Fibroblast of villous mesenchyme (primary cell): Measurements from ENCODE around the gene ANXA7. TPM values are rescaled to one million over a fixed set of nuclear protein-coding genes. Genes with fewer than 3 reads are reported as not detected.
"Not testable (repeated sequence)": the region's sequence is repeated elsewhere in the genome, so short reads cannot be mapped to it uniquely, and the experiment has no call there.

Source experiments
- DNase-seq: peaks from one replicate; pipeline ENCODE4 v3.0.0-alpha.2; 2010; ENCODE audit warnings: low read depth
- H3K4me3 ChIP-seq: 2 replicates; pipeline ENCODE4 v1.5.1; 2011; ENCODE audit warnings: low read depth, mild to moderate bottlenecking, low read length
- CTCF ChIP-seq: IDR thresholded peaks from 2 replicates; pipeline ENCODE4 v1.5.1; 2012; ENCODE audit warnings: low read depth, mild to moderate bottlenecking, low read length; ENCODE audit not compliant: insufficient read depth
- total RNA-seq: library from RNA; depleted of rRNA; stranded (reverse); fragments of >200 nt; gene quantifications from 2 replicates; pipeline ENCODE4 v1.2.3, GENCODE V29; 2012

The ANXA7 gene
- total RNA-seq, 1 donor: 118 TPM

DNA sequence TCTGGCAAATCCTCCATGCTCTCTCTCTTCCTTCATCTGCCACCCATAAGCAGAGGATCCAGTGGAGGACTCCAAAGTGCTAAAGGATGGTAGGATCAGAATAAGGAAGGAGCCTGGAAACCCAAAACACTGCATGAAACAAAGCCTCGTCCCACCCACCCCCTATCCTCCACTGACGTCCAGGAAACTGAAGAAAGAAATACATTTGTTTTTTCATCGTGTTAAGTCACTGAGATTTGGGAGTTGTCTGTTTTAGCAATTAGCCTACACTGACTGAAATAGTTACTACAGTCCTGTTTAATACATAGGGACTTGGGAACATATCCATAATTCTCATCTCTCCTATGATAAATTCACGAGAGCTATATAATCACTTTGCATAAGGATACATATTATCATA is 14.8 kb downstream of the ANXA7 start:
- no peak for DNase-seq
- no peak overlapping the region for H3K4me3 ChIP-seq
- TF ChIP-seq CTCF: no peak

DNA sequence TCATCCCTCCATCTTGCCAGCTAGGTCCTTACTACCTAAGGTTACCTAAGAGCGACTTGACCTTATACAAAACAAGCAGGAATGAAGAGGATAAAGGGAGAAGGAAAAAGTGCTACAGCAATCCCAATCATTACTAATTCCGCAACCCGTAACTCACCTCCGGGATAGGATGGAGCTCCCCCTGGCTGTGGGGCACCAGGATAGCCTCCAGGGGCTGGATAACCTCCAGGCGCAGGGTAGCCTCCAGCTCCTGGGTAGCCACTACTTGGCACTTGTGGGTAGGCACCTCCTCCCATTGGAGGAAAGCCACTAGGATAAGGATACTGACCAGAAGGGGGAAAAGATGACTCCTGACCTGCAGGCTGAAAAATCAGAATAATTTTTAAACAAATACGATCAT is 15.8 kb downstream of the ANXA7 start:
- peak; percentile 9 for TF ChIP-seq CTCF
- no peak for DNase-seq
- H3K4me3 ChIP-seq: no peak overlapping the region

- not testable (repeated sequence) for DNase-seq, H3K4me3 ChIP-seq
Measured at GRCh38 chr10:73394325-73394724, 19.5 kb downstream of the ANXA7 start.

- no peak for DNase-seq
- no peak for TF ChIP-seq CTCF
- no peak overlapping the region for H3K4me3 ChIP-seq
Measured at GRCh38 chr10:73388228-73388627, 25.6 kb downstream of the ANXA7 start.

- no peak for TF ChIP-seq CTCF
- H3K4me3 ChIP-seq: no peak overlapping the region
- DNase-seq: no peak
Measured at GRCh38 chr10:73386583-73386982, 27.3 kb downstream of the ANXA7 start.

DNA sequence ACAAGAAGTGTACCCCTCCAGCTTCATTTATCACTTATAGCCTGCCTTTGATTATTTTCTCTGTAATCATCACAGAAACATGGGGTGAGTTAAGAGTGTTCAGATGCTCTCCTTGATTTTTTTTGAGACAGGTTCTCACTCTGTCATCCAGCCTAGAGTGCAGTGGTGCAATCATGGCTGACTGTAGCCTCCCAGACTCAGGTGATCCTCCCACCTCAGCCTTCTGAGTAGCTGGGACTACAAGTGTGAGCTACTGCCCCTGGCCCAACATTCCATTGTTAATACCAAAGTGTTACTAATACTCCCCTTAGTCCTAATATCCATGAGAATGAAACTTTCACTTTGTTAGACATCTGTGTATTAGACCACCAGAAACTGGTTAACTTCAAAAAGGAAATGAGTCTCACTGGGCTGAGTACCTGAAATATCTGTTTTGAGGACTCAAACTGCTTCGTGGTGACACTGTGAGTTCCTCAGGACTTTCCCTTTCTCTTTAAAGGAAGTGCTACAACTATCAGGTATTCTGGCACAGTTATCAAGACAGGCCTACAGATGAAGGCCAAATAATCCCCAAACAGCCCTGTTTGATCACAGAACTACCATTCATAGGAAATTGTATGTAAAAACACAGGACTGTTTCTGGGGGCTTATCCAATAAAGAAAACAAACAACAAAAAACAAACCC is 34.7 kb downstream of the ANXA7 start:
- no peak overlapping the region for H3K4me3 ChIP-seq
- DNase-seq: no peak
- no peak for TF ChIP-seq CTCF

DNA sequence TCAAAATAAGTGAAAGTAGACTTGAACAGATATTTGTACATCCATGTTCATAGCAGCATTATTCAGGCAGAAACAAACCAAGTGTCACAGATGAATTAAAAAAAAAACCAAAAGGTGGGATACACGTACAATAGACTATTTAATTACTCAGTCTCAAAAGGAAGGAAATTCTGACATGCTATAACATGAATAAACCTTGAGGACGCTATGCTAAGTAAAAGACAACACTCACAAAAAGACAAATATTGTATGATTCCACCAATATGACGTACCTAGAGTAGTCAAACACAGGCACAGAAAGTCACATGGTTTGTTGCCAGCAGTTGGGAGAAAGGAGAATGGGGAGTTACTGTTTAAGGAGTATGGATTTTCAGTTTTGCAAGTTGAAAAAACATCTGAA is 37.2 kb downstream of the ANXA7 start:
- TF ChIP-seq CTCF: no peak
- no peak for DNase-seq
- H3K4me3 ChIP-seq: no peak overlapping the region

- no peak for DNase-seq
- no peak overlapping the region for H3K4me3 ChIP-seq
- no peak for TF ChIP-seq CTCF
Measured at GRCh38 chr10:73368238-73368637, 45.6 kb downstream of the ANXA7 start.
